IPS DF 4.7 (cell line): ENCODE results near the gene PPID.
"Not testable (repeated sequence)": the region's sequence is repeated elsewhere in the genome, so short reads cannot be mapped to it uniquely, and the experiment has no call there.

Source experiments
- DNase-seq: peaks from one replicate; pipeline ENCODE4 v3.0.0-alpha.2; 2013; ENCODE audit warnings: low spot score; ENCODE audit errors: extremely low read depth

PPID gene

DNA sequence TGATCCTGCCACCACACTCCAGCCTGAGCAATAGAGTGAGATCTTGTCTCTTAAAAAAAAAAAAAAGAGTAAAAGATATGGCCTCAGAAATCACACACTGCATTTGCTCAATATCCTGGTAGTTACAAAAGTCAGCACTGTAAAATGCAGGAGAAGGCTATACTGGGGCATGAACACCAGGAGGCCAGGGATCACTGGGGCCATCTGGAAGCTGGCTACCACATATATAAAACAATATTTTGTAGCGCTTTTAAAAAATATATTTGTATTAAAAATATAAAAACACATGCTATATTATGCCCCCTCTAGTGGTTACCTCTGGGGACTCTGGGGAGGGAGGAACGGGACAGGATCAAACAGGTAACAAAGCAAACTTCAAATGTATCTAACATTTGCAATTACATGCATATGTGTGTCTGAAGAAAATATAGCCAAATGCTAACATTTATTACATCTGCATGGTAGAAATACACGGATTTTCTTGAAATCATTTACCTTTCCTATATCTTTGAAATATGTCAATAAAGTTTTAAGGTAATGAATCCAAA is 55.5 kb downstream of the PPID start:
- no peak for DNase-seq

DNA sequence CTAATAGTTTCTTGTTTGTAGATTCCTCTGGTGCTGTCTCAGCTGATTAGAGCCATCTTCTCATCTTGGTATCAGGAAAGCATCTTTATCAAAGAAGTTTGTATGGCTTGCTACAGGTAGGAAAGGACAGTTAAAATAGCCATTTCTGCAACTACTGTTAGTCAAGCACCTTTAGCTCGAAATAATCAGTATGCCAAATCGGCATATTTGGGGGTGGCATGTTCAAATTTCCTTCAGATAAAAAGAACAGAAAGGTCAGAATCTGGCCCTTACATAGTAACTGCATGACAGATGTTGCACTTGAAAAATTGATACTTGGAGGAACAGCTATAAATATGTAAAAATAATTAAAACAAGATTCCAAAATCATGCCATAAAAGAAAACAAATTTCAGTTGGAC is 56.3 kb downstream of the PPID start:
- DNase-seq = no peak

DNA sequence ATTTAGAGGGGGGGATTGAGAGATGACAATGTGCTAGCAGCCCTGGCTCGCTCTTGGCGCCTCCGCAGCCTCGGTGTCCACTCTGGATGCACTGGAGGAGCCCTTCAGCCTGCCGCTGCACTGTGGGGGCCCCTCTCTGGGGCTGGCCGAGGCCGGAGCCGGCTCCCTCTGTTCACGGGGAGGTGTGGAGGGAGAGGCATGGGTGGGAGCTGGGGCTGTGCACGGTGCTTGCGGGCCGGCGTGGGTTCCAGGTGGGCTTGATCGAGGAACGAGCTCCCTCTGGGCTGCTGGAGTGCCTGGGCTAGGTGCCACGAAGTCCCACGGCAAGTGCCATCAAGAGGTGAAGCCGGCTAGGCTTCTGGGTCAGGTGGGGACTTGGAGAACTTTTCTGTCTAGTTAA is 58.4 kb downstream of the PPID start:
- no peak for DNase-seq

DNA sequence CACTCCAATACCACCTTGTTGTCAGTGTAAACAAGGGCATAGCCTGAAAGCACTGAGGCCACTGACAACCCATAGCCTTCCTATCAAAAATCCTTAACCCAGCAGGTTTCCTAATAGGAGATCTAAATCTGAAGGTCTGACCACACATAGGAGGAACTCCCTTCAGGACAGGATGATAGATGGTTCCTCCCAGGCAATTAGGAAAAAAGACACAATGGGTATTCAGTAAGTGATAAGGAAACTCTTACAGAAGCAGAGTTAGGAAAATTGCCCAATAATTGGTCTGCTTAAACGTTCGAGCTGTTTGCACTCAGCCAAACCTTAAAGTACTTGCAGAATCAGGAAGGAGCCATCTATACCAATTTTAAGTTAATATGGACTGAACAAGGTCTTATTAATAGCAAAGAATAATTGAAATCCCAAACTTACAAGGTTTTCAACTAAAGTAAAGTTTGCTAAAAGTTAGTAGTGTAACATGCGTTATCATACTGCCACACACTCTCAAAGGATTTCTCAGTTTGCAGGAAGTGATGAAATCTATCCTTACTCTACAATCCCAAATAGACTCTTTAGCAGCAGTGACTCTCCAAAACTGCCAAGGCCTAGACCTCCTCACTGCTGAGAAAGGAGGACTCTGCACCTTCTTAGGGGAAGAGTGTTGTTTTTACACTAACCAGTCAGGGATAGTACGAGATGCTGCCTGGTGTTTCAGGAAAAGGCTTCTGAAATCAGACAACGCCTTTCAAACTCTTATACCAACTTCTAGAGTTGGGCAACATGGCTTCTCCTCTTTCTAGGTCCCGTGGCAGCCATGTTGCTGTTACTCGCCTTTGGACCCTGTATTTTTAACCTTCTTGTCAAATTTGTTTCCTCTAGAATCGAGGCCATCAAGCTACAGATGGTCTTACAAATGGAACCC is 59.2 kb downstream of the PPID start:
- not testable (repeated sequence) for DNase-seq

DNA sequence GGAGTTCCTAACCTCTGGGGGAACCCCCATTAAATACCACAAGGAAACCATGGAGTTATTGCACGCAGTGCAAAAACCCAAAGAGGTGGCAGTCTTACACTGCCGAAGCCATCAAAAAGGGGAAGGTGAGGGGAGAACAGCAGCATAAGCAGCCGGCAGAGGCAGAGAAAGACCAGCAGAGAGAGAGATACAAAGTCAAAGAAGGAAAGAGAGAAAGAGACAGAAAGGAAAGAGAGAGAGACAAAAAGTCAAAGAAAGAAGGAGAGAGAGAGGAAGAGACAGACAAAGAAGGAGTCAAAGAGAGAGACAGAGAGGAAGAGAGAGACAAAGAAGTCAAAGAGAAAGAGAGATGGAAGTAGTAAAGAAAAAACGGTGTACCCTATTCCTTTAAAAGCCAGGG is 59.9 kb downstream of the PPID start:
- not testable (repeated sequence) for DNase-seq
